Panc1 (cell line): ENCODE data around the gene KLC1. TPM values are rescaled to one million over a fixed set of nuclear protein-coding genes. Genes with fewer than 3 reads are reported as not detected.

Source experiments
- ATAC-seq: fragments of 200-7000 bp; cut with Tn5 transposase; 2 replicates; pipeline ENCODE4 v1.9.1; 2020; ENCODE audit warnings: mild to moderate bottlenecking, moderate library complexity
- BruUV-seq: library from RNA; stranded (reverse); fragments of 400-500 nt; replicated peaks from 2 replicates; lab custom pipeline; 2021; lab: Mats Ljungman, UMichigan
- CTCF ChIA-PET: fragments of 300-600 bp; sonication (Branson Sonifier 250); formaldehyde crosslinking; loops from one replicate; lab custom pipeline; 2022; ENCODE audit warnings: antibody characterized with exemption; lab: Charles Lee
- POLR2A ChIA-PET: fragments of 300-600 bp; sonication (Branson Sonifier 250); formaldehyde crosslinking; loops from one replicate; lab custom pipeline; 2022; ENCODE audit warnings: antibody characterized with exemption; lab: Charles Lee
- DNase-seq: peaks from one replicate; pipeline ENCODE4 v3.0.0-alpha.2; 2010; ENCODE audit warnings: low read depth, low spot score
- H3K27ac ChIP-seq: 2 replicates; pipeline ENCODE4 v1.5.1; 2011; ENCODE audit warnings: mild to moderate bottlenecking, low read length, inconsistent platforms
- H3K27me3 ChIP-seq: fragments of 200-500 bp; sonication (Bioruptor generic); 2 replicates; pipeline ENCODE4 v1.6.0; 2014; ENCODE audit warnings: low read length, inconsistent platforms; ENCODE audit not compliant: control insufficient read depth, insufficient read depth
- H3K36me3 ChIP-seq: fragments of 200-500 bp; sonication (Bioruptor generic); 2 replicates; pipeline ENCODE4 v1.5.1; 2014; ENCODE audit warnings: inconsistent platforms, mild to moderate bottlenecking, low read length, moderate library complexity; ENCODE audit not compliant: control insufficient read depth, insufficient read depth
- H3K4me1 ChIP-seq: 2 replicates; pipeline ENCODE4 v1.5.1; 2011; ENCODE audit warnings: inconsistent platforms, mild to moderate bottlenecking, low read length, moderate library complexity; ENCODE audit not compliant: control insufficient read depth, insufficient read depth
- H3K4me3 ChIP-seq, 2 experiments: 2 replicates each; pipeline ENCODE4 v1.5.1; 2011 to 2012; ENCODE audit warnings: low read depth in 2 of 2, low read length in 2 of 2, mild to moderate bottlenecking in 2 of 2, inconsistent platforms in 1 of 2, moderate library complexity in 1 of 2
- H3K9me3 ChIP-seq: fragments of 200-500 bp; sonication (Bioruptor generic); 2 replicates; pipeline ENCODE4 v1.5.1; 2014; ENCODE audit warnings: low read depth, mild to moderate bottlenecking, inconsistent platforms, low read length, moderate library complexity; ENCODE audit not compliant: control insufficient read depth, insufficient read depth
- POLR2AphosphoS5 ChIP-seq: IDR thresholded peaks from 2 replicates; pipeline ENCODE4 v1.6.1; 2012; ENCODE audit warnings: mild to moderate bottlenecking, low read depth, low read length, moderate library complexity
- SIN3A ChIP-seq: IDR thresholded peaks from 2 replicates; pipeline ENCODE4 v1.6.1; 2012; ENCODE audit warnings: low read depth, mild to moderate bottlenecking, low read length, moderate library complexity, borderline replicate concordance; ENCODE audit not compliant: insufficient read depth
- TCF7L2 ChIP-seq: IDR thresholded peaks from 2 replicates; pipeline ENCODE4 v1.6.1; 2011; ENCODE audit warnings: mild to moderate bottlenecking, low read depth, low read length, inconsistent platforms
- in situ Hi-C: cut with HindIII; loops from 2 replicates; pipeline ENCODE4 v1.10.0; 2016; ENCODE audit warnings: low sequenced_read_pairs, low pct_unique_long_range_greater_than_20kb
- intact Hi-C: fragments of 100-400 bp; cut with micrococcal nuclease; formaldehyde crosslinking; loops from one replicate; pipeline ENCODE4 v1.10.0; 2022; ENCODE audit not compliant: unreplicated experiment
- total RNA-seq: library from RNA; stranded (reverse); gene quantifications from one replicate; pipeline ENCODE4 v1.2.1, GENCODE V29; 2021; ENCODE audit not compliant: unreplicated experiment
- TF ChIP-seq, protein P1 (sequence below): fragments of 450-650 bp; IDR thresholded peaks from 2 replicates; pipeline ENCODE4 v1.5.1; 2017; ENCODE audit warnings: mild to moderate bottlenecking
- TF ChIP-seq, protein P2 (sequence below), 2 experiments: IDR thresholded peaks; 2 replicates each; pipeline ENCODE4 v1.6.1; 2011 to 2012; ENCODE audit warnings: low read depth in 2 of 2, control low read depth in 1 of 2, low read length in 1 of 2, mild to moderate bottlenecking in 1 of 2, moderate library complexity in 1 of 2; ENCODE audit not compliant: insufficient read depth in 1 of 2

The KLC1 gene
- total RNA-seq, 1 experiment from 2014 or later, result 98.0 TPM

DNA sequence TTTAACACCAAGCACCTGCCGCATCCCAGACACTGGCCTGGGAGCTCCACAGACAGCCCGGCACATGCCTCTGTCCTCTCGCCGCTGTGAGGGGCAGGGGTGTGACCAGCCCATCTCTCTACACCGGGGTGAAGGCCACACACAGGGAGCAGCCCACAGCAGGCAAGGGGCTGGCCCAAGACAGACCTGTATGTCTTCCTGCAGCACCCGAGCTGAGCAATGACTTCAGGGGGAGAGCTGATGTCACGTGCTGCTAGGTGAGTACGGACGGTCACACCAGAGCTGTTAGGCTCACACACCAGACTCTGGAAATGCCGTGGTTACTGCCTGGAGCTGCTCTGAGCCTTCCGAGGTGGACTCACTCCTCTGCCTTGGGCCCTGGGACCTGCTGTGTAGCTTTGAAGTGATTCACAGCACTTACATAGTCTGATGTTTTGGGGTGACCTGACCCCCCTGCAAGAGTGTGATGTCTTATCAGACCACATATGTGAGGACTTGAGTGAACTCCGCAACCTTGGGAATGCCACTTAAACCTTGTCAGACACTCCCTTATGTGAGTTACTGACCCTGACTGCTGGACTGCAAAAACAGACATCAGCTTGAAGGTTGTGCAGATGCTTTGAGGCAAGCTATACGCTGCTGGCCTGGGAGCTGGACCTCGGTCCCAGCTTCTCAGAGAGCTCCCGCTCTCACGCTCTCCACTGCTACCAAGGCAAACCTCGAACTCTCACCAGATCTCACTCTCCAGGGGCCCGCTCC is 84.5 kb downstream of the KLC1 start:
- H3K27ac ChIP-seq, result peak overlapping the region; percentile 68; the same call in 1 of the 2 replicates
- TF ChIP-seq, protein P1, sequence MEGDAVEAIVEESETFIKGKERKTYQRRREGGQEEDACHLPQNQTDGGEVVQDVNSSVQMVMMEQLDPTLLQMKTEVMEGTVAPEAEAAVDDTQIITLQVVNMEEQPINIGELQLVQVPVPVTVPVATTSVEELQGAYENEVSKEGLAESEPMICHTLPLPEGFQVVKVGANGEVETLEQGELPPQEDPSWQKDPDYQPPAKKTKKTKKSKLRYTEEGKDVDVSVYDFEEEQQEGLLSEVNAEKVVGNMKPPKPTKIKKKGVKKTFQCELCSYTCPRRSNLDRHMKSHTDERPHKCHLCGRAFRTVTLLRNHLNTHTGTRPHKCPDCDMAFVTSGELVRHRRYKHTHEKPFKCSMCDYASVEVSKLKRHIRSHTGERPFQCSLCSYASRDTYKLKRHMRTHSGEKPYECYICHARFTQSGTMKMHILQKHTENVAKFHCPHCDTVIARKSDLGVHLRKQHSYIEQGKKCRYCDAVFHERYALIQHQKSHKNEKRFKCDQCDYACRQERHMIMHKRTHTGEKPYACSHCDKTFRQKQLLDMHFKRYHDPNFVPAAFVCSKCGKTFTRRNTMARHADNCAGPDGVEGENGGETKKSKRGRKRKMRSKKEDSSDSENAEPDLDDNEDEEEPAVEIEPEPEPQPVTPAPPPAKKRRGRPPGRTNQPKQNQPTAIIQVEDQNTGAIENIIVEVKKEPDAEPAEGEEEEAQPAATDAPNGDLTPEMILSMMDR, result no peak
- TF ChIP-seq, protein P2, sequence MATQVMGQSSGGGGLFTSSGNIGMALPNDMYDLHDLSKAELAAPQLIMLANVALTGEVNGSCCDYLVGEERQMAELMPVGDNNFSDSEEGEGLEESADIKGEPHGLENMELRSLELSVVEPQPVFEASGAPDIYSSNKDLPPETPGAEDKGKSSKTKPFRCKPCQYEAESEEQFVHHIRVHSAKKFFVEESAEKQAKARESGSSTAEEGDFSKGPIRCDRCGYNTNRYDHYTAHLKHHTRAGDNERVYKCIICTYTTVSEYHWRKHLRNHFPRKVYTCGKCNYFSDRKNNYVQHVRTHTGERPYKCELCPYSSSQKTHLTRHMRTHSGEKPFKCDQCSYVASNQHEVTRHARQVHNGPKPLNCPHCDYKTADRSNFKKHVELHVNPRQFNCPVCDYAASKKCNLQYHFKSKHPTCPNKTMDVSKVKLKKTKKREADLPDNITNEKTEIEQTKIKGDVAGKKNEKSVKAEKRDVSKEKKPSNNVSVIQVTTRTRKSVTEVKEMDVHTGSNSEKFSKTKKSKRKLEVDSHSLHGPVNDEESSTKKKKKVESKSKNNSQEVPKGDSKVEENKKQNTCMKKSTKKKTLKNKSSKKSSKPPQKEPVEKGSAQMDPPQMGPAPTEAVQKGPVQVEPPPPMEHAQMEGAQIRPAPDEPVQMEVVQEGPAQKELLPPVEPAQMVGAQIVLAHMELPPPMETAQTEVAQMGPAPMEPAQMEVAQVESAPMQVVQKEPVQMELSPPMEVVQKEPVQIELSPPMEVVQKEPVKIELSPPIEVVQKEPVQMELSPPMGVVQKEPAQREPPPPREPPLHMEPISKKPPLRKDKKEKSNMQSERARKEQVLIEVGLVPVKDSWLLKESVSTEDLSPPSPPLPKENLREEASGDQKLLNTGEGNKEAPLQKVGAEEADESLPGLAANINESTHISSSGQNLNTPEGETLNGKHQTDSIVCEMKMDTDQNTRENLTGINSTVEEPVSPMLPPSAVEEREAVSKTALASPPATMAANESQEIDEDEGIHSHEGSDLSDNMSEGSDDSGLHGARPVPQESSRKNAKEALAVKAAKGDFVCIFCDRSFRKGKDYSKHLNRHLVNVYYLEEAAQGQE (IDR thresholded peaks at IDR 0.05; ENCODE audit: insufficient read depth in 1 of 2, low read depth in 2 of 2, low read length in 1 of 2), result no peak
- TF ChIP-seq SIN3A, result no peak
- TF ChIP-seq POLR2AphosphoS5, result no peak
- no peak for TF ChIP-seq TCF7L2
- in situ Hi-C loops, result no loop called here
- DNase-seq (no peak), ATAC-seq (no peak)
- H3K4me1 ChIP-seq, result peaks cover 12% of the 10 kb centered on the region
- no peak overlapping the region for H3K4me3 ChIP-seq
- CTCF ChIA-PET, result no interaction called here
- no TSS peak for BruUV-seq
- POLR2A ChIA-PET, result no interaction called here
- no peaks in the 10 kb centered on the region for H3K27me3 ChIP-seq
- H3K9me3 ChIP-seq, result no peaks in the 10 kb centered on the region
- no peaks in the 10 kb centered on the region; the same call in 1 of the 2 replicates for H3K36me3 ChIP-seq
- intact Hi-C loops, result no loop called here

DNA sequence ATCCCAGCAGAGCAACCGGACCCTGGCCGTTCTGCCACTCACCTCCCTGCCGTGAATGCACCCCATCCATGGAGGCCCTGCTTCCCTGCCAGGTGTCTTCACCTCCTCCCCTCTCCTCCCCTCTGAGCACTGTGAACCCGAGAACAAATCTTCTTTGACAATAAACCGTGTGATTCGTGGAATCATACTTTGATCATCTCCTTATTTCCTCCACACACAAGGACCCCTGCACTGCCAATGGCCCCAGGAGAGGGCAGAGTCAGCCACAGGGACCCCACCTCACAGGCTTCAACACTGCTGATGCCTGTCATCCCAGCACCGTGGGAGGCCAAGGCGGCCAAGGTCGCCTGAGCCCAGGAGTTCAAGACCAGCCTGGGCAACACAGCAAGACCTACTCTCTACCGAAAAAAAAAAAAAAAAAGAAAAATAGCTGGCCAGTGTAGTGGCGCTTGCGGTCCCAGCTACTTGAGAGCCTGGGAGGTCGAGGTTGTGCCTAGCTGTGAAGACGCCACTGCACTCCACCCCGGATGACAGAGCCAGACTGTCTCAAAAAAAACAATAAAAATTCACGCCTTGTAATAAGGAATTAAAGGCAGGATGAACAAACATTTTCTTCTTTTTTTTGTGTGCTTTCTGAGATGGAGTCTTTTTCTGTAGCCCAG is 85.2 kb downstream of the KLC1 start:
- H3K36me3 ChIP-seq, result no peaks in the 10 kb centered on the region; the same call in 1 of the 2 replicates
- H3K27me3 ChIP-seq, result no peaks in the 10 kb centered on the region
- intact Hi-C loops, result no loop called here
- in situ Hi-C loops, result no loop called here
- H3K4me3 ChIP-seq, result peak overlapping the region; percentile 55 to 58
- H3K27ac ChIP-seq, result peak overlapping the region; percentile 68
- TF ChIP-seq, protein P2 (IDR thresholded peaks at IDR 0.05; ENCODE audit: insufficient read depth in 1 of 2, low read depth in 2 of 2, low read length in 1 of 2), result no peak
- TF ChIP-seq POLR2AphosphoS5 (no peak), TCF7L2 (no peak), SIN3A (no peak)
- TF ChIP-seq, protein P1, result no peak
- CTCF ChIA-PET, result interaction anchor here (0.5 to 0.6 kb wide), 2 partner anchors 91 to 201 kb away, joined by 3 to 4 read pairs; no protein-coding TSS in a partner anchor
- peaks cover 12% of the 10 kb centered on the region for H3K4me1 ChIP-seq
- DNase-seq (no peak), ATAC-seq (no peak)
- TSS peak; percentile 93 for BruUV-seq
- POLR2A ChIA-PET, result no interaction called here
- H3K9me3 ChIP-seq, result no peaks in the 10 kb centered on the region
